ENCODE results near the gene GATC. TPM values are rescaled to one million over a fixed set of nuclear protein-coding genes. Genes with fewer than 3 reads are reported as not detected.
A peak's percentile ranks its signal among the peaks of the same experiment; 100 is the strongest.
"Not testable (repeated sequence)": the region's sequence is repeated elsewhere in the genome, so short reads cannot be mapped to it uniquely, and the experiment has no call there.

The GATC gene
- total and polyA plus RNA-seq, 2 experiments from 2014 or later = 18.5 to 20.1 TPM

DNA sequence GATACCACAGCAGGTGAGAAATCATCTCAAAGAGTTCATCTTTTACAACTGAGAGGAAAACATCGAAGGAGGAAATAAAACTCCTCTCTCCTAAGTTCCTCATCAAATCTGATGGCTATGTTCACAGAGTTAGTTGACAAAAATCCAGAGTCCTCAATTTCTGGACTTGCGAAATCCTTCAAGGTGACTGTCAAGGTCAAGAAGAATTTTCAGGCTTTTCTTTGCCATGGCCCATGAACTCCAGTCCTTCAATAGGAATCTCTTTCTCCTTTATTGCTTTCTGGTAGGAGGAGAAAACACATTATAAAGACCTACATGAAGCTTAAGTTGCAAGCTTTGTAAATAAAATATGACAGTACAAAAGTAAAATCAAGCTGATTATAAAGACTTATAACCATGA, 1.6 kb upstream of the GATC start (continued):
- TF ChIP-seq, protein P1, sequence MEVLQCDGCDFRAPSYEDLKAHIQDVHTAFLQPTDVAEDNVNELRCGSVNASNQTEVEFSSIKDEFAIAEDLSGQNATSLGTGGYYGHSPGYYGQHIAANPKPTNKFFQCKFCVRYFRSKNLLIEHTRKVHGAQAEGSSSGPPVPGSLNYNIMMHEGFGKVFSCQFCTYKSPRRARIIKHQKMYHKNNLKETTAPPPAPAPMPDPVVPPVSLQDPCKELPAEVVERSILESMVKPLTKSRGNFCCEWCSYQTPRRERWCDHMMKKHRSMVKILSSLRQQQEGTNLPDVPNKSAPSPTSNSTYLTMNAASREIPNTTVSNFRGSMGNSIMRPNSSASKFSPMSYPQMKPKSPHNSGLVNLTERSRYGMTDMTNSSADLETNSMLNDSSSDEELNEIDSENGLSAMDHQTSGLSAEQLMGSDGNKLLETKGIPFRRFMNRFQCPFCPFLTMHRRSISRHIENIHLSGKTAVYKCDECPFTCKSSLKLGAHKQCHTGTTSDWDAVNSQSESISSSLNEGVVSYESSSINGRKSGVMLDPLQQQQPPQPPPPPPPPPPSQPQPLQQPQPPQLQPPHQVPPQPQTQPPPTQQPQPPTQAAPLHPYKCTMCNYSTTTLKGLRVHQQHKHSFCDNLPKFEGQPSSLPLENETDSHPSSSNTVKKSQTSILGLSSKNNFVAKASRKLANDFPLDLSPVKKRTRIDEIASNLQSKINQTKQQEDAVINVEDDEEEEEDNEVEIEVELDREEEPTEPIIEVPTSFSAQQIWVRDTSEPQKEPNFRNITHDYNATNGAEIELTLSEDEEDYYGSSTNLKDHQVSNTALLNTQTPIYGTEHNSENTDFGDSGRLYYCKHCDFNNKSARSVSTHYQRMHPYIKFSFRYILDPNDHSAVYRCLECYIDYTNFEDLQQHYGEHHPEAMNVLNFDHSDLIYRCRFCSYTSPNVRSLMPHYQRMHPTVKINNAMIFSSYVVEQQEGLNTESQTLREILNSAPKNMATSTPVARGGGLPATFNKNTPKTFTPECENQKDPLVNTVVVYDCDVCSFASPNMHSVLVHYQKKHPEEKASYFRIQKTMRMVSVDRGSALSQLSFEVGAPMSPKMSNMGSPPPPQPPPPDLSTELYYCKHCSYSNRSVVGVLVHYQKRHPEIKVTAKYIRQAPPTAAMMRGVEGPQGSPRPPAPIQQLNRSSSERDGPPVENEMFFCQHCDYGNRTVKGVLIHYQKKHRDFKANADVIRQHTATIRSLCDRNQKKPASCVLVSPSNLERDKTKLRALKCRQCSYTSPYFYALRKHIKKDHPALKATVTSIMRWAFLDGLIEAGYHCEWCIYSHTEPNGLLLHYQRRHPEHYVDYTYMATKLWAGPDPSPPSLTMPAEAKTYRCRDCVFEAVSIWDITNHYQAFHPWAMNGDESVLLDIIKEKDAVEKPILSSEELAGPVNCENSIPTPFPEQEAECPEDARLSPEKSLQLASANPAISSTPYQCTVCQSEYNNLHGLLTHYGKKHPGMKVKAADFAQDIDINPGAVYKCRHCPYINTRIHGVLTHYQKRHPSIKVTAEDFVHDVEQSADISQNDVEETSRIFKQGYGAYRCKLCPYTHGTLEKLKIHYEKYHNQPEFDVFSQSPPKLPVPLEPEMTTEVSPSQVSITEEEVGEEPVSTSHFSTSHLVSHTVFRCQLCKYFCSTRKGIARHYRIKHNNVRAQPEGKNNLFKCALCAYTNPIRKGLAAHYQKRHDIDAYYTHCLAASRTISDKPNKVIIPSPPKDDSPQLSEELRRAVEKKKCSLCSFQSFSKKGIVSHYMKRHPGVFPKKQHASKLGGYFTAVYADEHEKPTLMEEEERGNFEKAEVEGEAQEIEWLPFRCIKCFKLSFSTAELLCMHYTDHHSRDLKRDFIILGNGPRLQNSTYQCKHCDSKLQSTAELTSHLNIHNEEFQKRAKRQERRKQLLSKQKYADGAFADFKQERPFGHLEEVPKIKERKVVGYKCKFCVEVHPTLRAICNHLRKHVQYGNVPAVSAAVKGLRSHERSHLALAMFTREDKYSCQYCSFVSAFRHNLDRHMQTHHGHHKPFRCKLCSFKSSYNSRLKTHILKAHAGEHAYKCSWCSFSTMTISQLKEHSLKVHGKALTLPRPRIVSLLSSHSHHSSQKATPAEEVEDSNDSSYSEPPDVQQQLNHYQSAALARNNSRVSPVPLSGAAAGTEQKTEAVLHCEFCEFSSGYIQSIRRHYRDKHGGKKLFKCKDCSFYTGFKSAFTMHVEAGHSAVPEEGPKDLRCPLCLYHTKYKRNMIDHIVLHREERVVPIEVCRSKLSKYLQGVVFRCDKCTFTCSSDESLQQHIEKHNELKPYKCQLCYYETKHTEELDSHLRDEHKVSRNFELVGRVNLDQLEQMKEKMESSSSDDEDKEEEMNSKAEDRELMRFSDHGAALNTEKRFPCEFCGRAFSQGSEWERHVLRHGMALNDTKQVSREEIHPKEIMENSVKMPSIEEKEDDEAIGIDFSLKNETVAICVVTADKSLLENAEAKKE (CRISPR knock-in tag; IDR thresholded peaks at IDR 0.05) = no peak
- no peak for TF ChIP-seq JUNB (IDR thresholded peaks at IDR 0.05; ENCODE audit: unreplicated experiment)
- no peak for TF ChIP-seq STAT1 (IDR thresholded peaks at IDR 0.05; ENCODE audit: unreplicated experiment)
- TF ChIP-seq ZNF114 (CRISPR knock-in tag; IDR thresholded peaks at IDR 0.05) = no peak
- no peak for TF ChIP-seq ZNF331 (CRISPR knock-in tag; IDR thresholded peaks at IDR 0.05; ENCODE audit: low read depth)
- TF ChIP-seq, protein P2, sequence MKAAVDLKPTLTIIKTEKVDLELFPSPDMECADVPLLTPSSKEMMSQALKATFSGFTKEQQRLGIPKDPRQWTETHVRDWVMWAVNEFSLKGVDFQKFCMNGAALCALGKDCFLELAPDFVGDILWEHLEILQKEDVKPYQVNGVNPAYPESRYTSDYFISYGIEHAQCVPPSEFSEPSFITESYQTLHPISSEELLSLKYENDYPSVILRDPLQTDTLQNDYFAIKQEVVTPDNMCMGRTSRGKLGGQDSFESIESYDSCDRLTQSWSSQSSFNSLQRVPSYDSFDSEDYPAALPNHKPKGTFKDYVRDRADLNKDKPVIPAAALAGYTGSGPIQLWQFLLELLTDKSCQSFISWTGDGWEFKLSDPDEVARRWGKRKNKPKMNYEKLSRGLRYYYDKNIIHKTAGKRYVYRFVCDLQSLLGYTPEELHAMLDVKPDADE (IDR thresholded peaks at IDR 0.05) = no peak

DNA sequence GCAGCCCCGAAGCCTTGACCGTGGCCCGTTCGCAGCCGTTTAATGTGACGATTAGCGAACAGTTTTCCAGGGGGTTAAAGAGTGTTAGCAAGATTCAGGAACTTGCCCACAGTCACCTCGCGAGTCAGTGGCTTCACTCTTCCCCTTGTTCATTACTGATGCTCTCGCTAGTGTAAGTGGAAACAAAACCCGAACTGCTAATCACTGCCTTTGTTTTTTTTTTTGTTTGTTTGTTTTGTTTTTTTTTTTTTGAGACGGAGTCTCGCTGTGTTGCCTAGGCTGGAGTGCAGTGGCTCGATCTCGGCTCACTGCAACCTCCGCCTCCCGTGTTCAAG, 567 bp downstream of the GATC start:
- not testable (repeated sequence) for DNase-seq (ENCODE audit: low spot score); H3K27me3 ChIP-seq (ENCODE audit: insufficient read depth); H3K9me2 ChIP-seq (ENCODE audit: insufficient read depth); H3K9me3 Mint-ChIP-seq; ATAC-seq
- peaks cover 87% of the 10 kb centered on the region for H3K79me2 ChIP-seq (replicated peaks; ENCODE audit: insufficient read depth)
- H2AFZ ChIP-seq = peak overlapping the region; percentile 96
- peak overlapping the region; percentile 98 for H3K27ac Mint-ChIP-seq
- H3F3A ChIP-seq (replicated peaks; ENCODE audit: low read depth) = peaks cover 33% of the 10 kb centered on the region
- H3K4me2 ChIP-seq = peak overlapping the region; percentile 84
- peaks cover 61% of the 10 kb centered on the region for H3K36me3 Mint-ChIP-seq (ENCODE audit: low read depth)
- peaks cover 26% of the 10 kb centered on the region for H4K20me1 ChIP-seq (replicated peaks; ENCODE audit: insufficient read depth)
- H3K27ac ChIP-seq (ENCODE audit: low read depth) = peak overlapping the region; percentile 97; the same call in 1 of the 2 replicates
- peak overlapping the region; percentile 97 for H3K4me3 ChIP-seq
- peaks cover 14% of the 10 kb centered on the region for H3K27me3 Mint-ChIP-seq (ENCODE audit: insufficient read depth, low read depth, poor library complexity)
- H3K4me3 Mint-ChIP-seq = peak overlapping the region; percentile 99
- peaks cover 15% of the 10 kb centered on the region for H3K4me1 ChIP-seq (ENCODE audit: insufficient read depth)
- H3K4me1 Mint-ChIP-seq = peaks cover 12% of the 10 kb centered on the region
- H3K36me3 ChIP-seq (ENCODE audit: insufficient read depth) = peaks cover 31% of the 10 kb centered on the region
